Retinal pigment epithelial cell (primary cell): Measurements from ENCODE around the gene CCDC15.
"Not testable (repeated sequence)": the region's sequence is repeated elsewhere in the genome, so short reads cannot be mapped to it uniquely, and the experiment has no call there.

Experiments used
- DNase-seq: peaks from one replicate; pipeline ENCODE4 v3.0.0-alpha.2; 2010; ENCODE audit warnings: low read depth
- H3K4me3 ChIP-seq: 2 replicates; pipeline ENCODE4 v1.5.1; 2011; ENCODE audit warnings: mild to moderate bottlenecking, low read length, control low read depth, moderate library complexity
- TF ChIP-seq, protein P1 (sequence below): conservative IDR thresholded peaks from 2 replicates; pipeline ENCODE4 v1.5.1; 2011; ENCODE audit warnings: low read depth, low read length, control low read depth, inconsistent platforms

CCDC15 gene

DNA sequence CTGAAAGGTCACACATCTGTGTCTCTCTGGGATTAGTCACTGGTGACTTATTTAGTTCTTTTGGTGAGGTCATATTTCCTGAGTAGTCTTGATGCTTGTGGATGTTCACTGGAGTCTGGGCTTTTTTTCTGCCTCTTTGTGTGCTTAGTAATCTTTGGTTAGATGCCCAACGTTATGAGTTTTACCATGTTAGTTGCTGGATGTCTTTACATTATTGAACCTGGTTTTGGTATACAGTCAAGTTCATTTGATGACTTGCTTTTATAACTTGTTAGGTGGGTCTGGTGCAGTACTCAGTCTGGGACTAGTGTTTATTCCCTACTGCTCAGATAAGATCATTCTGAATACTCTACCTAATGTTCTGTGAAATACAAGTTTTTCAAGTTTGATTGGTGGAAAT, 82.9 kb downstream of the CCDC15 start:
- no peak overlapping the region for H3K4me3 ChIP-seq
- TF ChIP-seq, protein P1, sequence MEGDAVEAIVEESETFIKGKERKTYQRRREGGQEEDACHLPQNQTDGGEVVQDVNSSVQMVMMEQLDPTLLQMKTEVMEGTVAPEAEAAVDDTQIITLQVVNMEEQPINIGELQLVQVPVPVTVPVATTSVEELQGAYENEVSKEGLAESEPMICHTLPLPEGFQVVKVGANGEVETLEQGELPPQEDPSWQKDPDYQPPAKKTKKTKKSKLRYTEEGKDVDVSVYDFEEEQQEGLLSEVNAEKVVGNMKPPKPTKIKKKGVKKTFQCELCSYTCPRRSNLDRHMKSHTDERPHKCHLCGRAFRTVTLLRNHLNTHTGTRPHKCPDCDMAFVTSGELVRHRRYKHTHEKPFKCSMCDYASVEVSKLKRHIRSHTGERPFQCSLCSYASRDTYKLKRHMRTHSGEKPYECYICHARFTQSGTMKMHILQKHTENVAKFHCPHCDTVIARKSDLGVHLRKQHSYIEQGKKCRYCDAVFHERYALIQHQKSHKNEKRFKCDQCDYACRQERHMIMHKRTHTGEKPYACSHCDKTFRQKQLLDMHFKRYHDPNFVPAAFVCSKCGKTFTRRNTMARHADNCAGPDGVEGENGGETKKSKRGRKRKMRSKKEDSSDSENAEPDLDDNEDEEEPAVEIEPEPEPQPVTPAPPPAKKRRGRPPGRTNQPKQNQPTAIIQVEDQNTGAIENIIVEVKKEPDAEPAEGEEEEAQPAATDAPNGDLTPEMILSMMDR = no peak
- DNase-seq = no peak

GRCh38 chr11:125049164-125049792, 95.3 kb downstream of the CCDC15 start:
- no peak for DNase-seq
- TF ChIP-seq, protein P1 = no peak
- no peak overlapping the region for H3K4me3 ChIP-seq

DNA sequence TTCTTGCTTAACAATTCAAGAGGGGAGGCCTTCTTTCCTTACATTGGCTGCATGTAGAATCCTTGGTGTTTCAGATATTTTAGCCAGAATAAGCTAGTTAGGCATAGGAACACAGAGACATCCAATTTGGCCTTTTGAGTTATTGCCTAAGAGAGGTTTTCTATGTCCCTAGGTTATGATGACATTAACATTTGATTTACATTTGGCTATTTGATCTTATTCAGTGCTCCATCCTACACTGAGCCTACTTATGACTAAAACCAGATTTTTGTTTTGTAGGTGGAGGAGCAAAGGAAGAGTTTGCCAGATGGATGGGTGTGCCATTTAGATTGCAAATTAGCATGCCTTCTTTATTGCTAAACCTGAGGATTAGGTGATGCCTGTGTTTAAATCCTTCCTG, 98.0 kb downstream of the CCDC15 start:
- H3K4me3 ChIP-seq = no peak overlapping the region
- no peak for DNase-seq
- TF ChIP-seq, protein P1 = no peak

DNA sequence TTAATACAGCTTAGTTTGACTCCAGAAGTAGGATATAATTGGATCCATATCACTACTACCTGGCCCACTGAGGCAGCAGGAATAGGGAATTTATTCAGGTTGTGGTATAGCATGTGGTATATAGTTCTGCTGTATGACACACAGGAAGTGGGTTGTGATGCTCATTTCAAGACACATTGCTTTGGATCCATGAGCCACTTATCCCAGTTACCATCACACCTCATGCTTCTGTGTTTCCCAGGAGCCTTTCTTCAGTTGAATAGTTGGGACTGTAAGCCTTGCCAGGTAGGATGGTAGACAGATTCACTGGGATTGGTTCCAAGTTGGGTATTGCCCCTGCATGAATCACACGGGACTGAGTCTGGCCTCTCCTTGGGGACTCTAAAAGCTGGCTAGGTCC, 99.2 kb downstream of the CCDC15 start:
- no peak for DNase-seq
- TF ChIP-seq, protein P1 = no peak

GRCh38 chr11:125055107-125055715, 101.2 kb downstream of the CCDC15 start:
- H3K4me3 ChIP-seq = no peak overlapping the region
- no peak for DNase-seq
- TF ChIP-seq, protein P1 = no peak

More for the DNA sequence above, 99.2 kb downstream of the CCDC15 start:
- H3K4me3 ChIP-seq = no peak overlapping the region

- DNase-seq, H3K4me3 ChIP-seq: not testable (repeated sequence)
These were observed 102.1 kb downstream of the CCDC15 start for GRCh38 chr11:125056111-125056510.

DNA sequence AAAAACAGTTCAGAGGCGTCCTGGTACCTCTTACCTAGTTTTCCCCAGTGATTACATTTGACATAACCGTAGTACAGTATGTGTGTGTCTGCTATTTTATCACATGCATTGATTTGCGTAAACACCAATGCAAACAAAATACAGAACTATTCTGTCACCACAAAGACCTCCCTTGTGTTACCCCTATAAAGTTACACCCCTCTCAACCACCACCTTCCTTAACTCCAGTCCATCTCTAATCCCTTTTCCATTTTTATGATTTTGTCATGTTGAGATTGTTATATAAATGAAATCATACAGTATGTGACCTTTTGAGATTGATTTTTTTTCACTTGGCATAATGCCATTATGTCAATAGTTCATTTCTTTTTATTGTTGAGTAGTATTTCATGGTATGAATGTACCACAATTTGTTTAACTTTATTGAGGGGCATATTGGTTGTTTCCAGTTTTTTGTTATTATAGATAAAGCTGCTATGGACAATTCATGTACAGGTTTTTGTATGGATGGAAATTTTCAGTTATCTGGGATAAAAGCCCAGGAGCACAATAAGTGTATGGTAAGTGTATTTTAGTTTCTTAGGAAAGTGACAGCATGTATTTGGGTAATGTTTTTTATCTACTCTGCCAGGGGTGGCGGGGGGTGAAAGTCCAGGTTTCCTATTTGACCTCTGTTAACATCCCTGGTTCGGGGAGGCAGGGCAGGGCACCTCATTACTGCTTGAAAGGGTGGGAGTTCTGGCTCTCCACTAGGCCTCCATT, 103.1 kb downstream of the CCDC15 start:
- no peak for DNase-seq
- no peak overlapping the region for H3K4me3 ChIP-seq
- TF ChIP-seq, protein P1 = no peak
